Measurements from ENCODE around the gene PARP1.

PARP1 gene

DNA sequence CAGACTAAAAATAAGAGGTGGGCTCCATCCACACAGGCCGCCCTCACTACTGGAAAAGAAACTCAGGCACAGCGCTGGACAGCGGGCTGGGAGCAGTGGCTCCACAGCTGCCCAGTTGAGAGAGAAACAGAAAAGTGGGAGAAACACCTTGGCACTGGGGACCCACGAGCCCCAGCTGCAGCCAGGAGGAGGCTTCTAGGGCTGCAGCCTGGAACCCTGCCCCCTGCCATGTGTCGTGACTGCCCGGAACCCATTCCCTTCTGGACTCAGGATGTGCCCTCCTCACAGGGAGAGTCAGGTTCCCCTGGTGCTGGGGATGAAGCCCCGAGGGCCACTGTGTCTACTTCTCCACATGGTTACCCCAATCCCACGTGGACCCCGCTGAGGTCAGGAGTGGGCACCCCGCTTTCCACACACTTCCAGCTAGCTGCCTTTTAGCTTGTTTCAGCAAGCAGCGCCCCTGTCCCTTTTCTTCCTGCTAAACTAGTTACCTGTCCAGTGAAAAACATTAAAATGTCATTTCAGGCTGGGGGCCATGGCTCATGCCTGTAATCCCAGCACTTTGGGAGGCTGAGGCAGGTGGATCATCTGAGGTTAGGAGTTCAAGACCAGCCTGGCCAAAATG is 35.9 kb downstream of the PARP1 start:
- Histone ChIP-seq H3K4me3 (ENCODE audit: severe bottlenecking) (no peak overlapping the region), H3K4me1 (ENCODE audit: insufficient read depth, poor library complexity, severe bottlenecking) (no peaks in the 10 kb centered on the region), H3K27ac (ENCODE audit: poor library complexity, severe bottlenecking) (no peak overlapping the region), H3K9me3 (ENCODE audit: severe bottlenecking) (no peaks in the 10 kb centered on the region), H3K36me3 (ENCODE audit: low read depth) (peaks cover 21% of the 10 kb centered on the region), H3K27me3 (ENCODE audit: insufficient read depth, poor library complexity, severe bottlenecking) (no peaks in the 10 kb centered on the region)
- TF ChIP-seq, protein P1, sequence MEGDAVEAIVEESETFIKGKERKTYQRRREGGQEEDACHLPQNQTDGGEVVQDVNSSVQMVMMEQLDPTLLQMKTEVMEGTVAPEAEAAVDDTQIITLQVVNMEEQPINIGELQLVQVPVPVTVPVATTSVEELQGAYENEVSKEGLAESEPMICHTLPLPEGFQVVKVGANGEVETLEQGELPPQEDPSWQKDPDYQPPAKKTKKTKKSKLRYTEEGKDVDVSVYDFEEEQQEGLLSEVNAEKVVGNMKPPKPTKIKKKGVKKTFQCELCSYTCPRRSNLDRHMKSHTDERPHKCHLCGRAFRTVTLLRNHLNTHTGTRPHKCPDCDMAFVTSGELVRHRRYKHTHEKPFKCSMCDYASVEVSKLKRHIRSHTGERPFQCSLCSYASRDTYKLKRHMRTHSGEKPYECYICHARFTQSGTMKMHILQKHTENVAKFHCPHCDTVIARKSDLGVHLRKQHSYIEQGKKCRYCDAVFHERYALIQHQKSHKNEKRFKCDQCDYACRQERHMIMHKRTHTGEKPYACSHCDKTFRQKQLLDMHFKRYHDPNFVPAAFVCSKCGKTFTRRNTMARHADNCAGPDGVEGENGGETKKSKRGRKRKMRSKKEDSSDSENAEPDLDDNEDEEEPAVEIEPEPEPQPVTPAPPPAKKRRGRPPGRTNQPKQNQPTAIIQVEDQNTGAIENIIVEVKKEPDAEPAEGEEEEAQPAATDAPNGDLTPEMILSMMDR (IDR thresholded peaks at IDR 0.05; ENCODE audit: poor library complexity, severe bottlenecking), result no peak
- DNase-seq (ENCODE audit: low spot score), result no peak
- ATAC-seq (ENCODE audit: low read depth), result no peak

DNA sequence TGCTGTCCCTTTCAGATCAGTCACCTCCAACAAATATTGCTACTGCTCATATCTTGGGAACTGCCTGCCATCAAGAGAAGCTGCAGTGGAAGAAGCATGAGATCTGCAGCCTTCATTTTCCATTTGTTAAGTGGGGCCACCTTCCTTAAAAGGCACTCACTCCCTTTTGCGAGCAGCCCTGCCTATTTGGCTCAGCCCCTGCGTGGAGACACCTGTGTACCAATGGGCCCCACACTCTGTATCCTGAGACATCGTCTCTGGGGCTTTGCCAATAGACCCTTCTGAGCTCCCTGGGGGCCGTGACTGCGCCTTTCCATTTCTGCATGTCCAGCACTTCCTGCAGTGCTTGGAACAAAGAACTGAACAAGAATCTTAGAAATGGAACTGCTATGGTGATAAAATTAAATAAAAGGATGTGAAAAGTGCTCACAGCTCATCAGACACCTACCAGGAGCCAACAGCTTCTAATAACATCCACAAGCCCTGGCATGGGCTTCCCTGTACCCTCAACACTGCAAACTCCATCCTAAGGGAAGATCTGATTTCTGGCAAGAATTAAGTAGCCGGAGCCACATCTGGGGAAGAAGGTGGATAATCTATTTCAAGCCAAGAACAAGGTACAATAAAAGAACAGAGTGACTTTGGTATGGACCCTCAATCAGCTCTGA is 36.7 kb downstream of the PARP1 start:
- Histone ChIP-seq H3K27me3 (ENCODE audit: insufficient read depth, poor library complexity, severe bottlenecking) (no peaks in the 10 kb centered on the region), H3K4me1 (ENCODE audit: insufficient read depth, poor library complexity, severe bottlenecking) (no peaks in the 10 kb centered on the region), H3K9me3 (ENCODE audit: severe bottlenecking) (no peaks in the 10 kb centered on the region), H3K27ac (ENCODE audit: poor library complexity, severe bottlenecking) (no peak overlapping the region), H3K4me3 (ENCODE audit: severe bottlenecking) (no peak overlapping the region), H3K36me3 (ENCODE audit: low read depth) (peaks cover 13% of the 10 kb centered on the region)
- ATAC-seq (ENCODE audit: low read depth) (no peak), DNase-seq (ENCODE audit: low spot score) (no peak)
- TF ChIP-seq, protein P1 (IDR thresholded peaks at IDR 0.05; ENCODE audit: poor library complexity, severe bottlenecking), result no peak

DNA sequence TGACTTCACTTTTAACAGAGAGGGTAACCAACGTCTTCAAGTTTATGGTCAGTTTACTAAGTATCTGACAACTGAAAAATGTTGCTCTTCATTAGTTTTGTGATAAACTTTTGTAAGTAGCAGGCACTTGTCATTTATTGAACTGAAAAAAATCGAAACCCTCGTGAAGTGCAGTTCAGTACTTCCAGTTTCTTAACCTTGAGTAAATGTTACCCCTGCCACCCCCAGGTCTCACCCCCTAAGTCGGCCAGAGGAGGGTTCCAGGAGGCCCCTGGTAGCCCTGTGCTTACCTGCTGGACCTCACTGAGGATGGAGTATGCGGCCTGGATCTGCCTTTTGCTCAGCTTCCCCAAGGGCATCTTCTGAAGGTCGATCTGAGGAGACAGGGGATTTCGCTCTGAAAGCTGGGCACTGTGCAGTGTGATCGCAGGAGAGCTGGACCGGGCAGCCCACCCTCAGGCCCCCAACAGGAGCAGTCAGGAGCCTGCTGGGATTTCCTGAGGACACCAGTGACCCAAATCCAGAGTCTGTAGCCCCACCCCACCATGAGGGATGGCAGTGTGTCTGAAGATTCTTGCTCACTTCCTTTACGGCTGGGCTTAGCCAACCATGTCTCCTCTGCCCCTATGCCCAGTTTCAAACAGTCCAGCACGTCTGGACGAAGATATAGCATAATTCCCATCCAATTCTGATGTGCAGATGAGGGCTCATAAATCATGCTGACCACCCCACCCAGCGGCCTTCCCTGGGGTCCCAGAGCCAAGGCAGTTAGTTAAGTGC is 37.6 kb downstream of the PARP1 start:
- no peak for DNase-seq (ENCODE audit: low spot score)

DNA sequence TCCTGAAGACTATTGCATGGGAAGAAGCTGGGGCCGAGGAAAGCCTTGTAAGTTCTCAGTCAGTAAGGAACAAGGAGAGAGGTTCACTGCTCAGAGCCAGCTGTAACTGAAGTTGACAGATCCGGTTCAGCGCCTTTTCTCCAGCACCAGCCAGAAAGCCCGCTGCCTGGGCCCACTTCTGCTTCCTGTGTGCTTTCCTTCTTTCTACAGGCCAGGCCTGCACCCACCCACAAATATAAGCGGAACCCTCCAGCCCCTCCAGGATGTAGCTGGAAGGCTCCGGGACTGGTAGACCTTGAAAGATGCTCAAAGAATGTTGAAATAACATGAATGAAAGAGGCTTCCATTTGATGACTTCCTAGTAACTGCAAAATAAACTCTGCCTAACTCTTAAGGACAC is 38.8 kb downstream of the PARP1 start:
- TF ChIP-seq, protein P1 (IDR thresholded peaks at IDR 0.05; ENCODE audit: poor library complexity, severe bottlenecking), result no peak
- no peak overlapping the region for H3K27ac ChIP-seq (ENCODE audit: poor library complexity, severe bottlenecking)
- no peaks in the 10 kb centered on the region for H3K9me3 ChIP-seq (ENCODE audit: severe bottlenecking)
- H3K27me3 ChIP-seq (ENCODE audit: insufficient read depth, poor library complexity, severe bottlenecking), result no peaks in the 10 kb centered on the region
- DNase-seq (ENCODE audit: low spot score), result no peak
- no peak overlapping the region for H3K4me3 ChIP-seq (ENCODE audit: severe bottlenecking)
- H3K4me1 ChIP-seq (ENCODE audit: insufficient read depth, poor library complexity, severe bottlenecking), result no peaks in the 10 kb centered on the region
- no peak for ATAC-seq (ENCODE audit: low read depth)
- no peaks in the 10 kb centered on the region for H3K36me3 ChIP-seq (ENCODE audit: low read depth)

More for the DNA sequence above, 37.6 kb downstream of the PARP1 start:
- Histone ChIP-seq H3K4me1 (ENCODE audit: insufficient read depth, poor library complexity, severe bottlenecking) (no peaks in the 10 kb centered on the region), H3K4me3 (ENCODE audit: severe bottlenecking) (no peak overlapping the region), H3K9me3 (ENCODE audit: severe bottlenecking) (no peaks in the 10 kb centered on the region), H3K36me3 (ENCODE audit: low read depth) (peaks cover 6% of the 10 kb centered on the region), H3K27me3 (ENCODE audit: insufficient read depth, poor library complexity, severe bottlenecking) (no peaks in the 10 kb centered on the region), H3K27ac (ENCODE audit: poor library complexity, severe bottlenecking) (no peak overlapping the region)
- ATAC-seq (ENCODE audit: low read depth), result no peak
- TF ChIP-seq, protein P1 (IDR thresholded peaks at IDR 0.05; ENCODE audit: poor library complexity, severe bottlenecking), result no peak
